Calu3 (cell line): Measurements from ENCODE around the gene EFCAB12. TPM values are rescaled to one million over a fixed set of nuclear protein-coding genes. Genes with fewer than 3 reads are reported as not detected.

Experiments
- BruUV-seq: library from RNA; stranded (reverse); fragments of 400-500 nt; replicated peaks from 2 replicates; lab custom pipeline; 2021; lab: Mats Ljungman, UMichigan
- CTCF ChIA-PET: fragments of 300-600 bp; sonication (Branson Sonifier 250); formaldehyde crosslinking; loops from one replicate; lab custom pipeline; 2022; ENCODE audit warnings: antibody characterized with exemption; lab: Charles Lee
- DNase-seq: peaks from one replicate; pipeline ENCODE4 v3.0.0; 2022
- H3K27ac Mint-ChIP-seq: one replicate; pipeline ENCODE4 v1.8.0; 2022; ENCODE audit warnings: mixed read lengths; ENCODE audit not compliant: unreplicated experiment
- H3K27me3 Mint-ChIP-seq: one replicate; pipeline ENCODE4 v1.8.0; 2022; ENCODE audit warnings: mixed read lengths; ENCODE audit not compliant: unreplicated experiment
- H3K36me3 Mint-ChIP-seq: one replicate; pipeline ENCODE4 v1.8.0; 2022; ENCODE audit warnings: mild to moderate bottlenecking, moderate library complexity, mixed read lengths; ENCODE audit not compliant: insufficient read depth, unreplicated experiment
- H3K4me1 Mint-ChIP-seq: one replicate; pipeline ENCODE4 v1.8.0; 2022; ENCODE audit warnings: mild to moderate bottlenecking, low read depth, mixed read lengths; ENCODE audit not compliant: unreplicated experiment
- H3K4me3 Mint-ChIP-seq: one replicate; pipeline ENCODE4 v1.8.0; 2022; ENCODE audit warnings: mild to moderate bottlenecking, low read depth, moderate library complexity, mixed read lengths; ENCODE audit not compliant: unreplicated experiment
- H3K9me3 Mint-ChIP-seq: one replicate; pipeline ENCODE4 v1.8.0; 2022; ENCODE audit warnings: low read depth, mixed read lengths; ENCODE audit not compliant: unreplicated experiment
- CTCF ChIP-seq: fragments of 200-600 bp; IDR thresholded peaks from one replicate; pipeline ENCODE4 v1.8.0; 2022; ENCODE audit warnings: antibody characterized with exemption; ENCODE audit not compliant: unreplicated experiment
- intact Hi-C: fragments of 100-400 bp; cut with micrococcal nuclease; formaldehyde crosslinking; loops from one replicate; pipeline ENCODE4 v1.10.0; 2022; ENCODE audit not compliant: unreplicated experiment
- total RNA-seq: library from RNA; stranded (reverse); gene quantifications from 2 replicates; pipeline ENCODE4 v1.2.3, GENCODE V29; 2022

Gene EFCAB12
- total RNA-seq, 1 experiment from 2014 or later: 0.42 TPM

GRCh38 chr3:129418041-129418973 lies 10.1 kb downstream of the EFCAB12 start:
- BruUV-seq: no TSS peak
- no peak for TF ChIP-seq CTCF
- Mint-ChIP-seq H3K36me3 (no peaks in the 10 kb centered on the region), H3K27ac (no peak overlapping the region), H3K4me1 (peaks cover 25% of the 10 kb centered on the region), H3K4me3 (no peak overlapping the region), H3K27me3 (no peaks in the 10 kb centered on the region), H3K9me3 (no peaks in the 10 kb centered on the region)
- intact Hi-C loops: no loop called here
- no peak for DNase-seq
- CTCF ChIA-PET: interaction anchor here (0.7 kb wide), 1 partner anchor 112 kb away, joined by 3 read pairs; no protein-coding TSS in a partner anchor

GRCh38 chr3:129417326-129417725 lies 11.1 kb downstream of the EFCAB12 start:
- CTCF ChIA-PET: no interaction called here
- H3K9me3 Mint-ChIP-seq: no peaks in the 10 kb centered on the region
- H3K27ac Mint-ChIP-seq: no peak overlapping the region
- no peak overlapping the region for H3K4me3 Mint-ChIP-seq
- TF ChIP-seq CTCF: no peak
- DNase-seq: no peak
- H3K4me1 Mint-ChIP-seq: peaks cover 34% of the 10 kb centered on the region
- no peaks in the 10 kb centered on the region for H3K27me3 Mint-ChIP-seq
- intact Hi-C loops: no loop called here
- no TSS peak for BruUV-seq
- H3K36me3 Mint-ChIP-seq: no peaks in the 10 kb centered on the region

GRCh38 chr3:129416415-129416814 lies 12.0 kb downstream of the EFCAB12 start:
- H3K4me1 Mint-ChIP-seq: peaks cover 37% of the 10 kb centered on the region
- BruUV-seq: no TSS peak
- no peak for TF ChIP-seq CTCF
- no peak for DNase-seq
- no peaks in the 10 kb centered on the region for H3K9me3 Mint-ChIP-seq
- no peaks in the 10 kb centered on the region for H3K27me3 Mint-ChIP-seq
- CTCF ChIA-PET: no interaction called here
- no peak overlapping the region for H3K27ac Mint-ChIP-seq
- no peaks in the 10 kb centered on the region for H3K36me3 Mint-ChIP-seq
- no peak overlapping the region for H3K4me3 Mint-ChIP-seq
- intact Hi-C loops: no loop called here

- intact Hi-C loops: no loop called here
- no peak for DNase-seq
- H3K27ac Mint-ChIP-seq: no peak overlapping the region
- no peak overlapping the region for H3K4me3 Mint-ChIP-seq
- TF ChIP-seq CTCF: no peak
- H3K4me1 Mint-ChIP-seq: peaks cover 37% of the 10 kb centered on the region
- no TSS peak for BruUV-seq
- no peaks in the 10 kb centered on the region for H3K27me3 Mint-ChIP-seq
- no peaks in the 10 kb centered on the region for H3K36me3 Mint-ChIP-seq
- CTCF ChIA-PET: no interaction called here
- no peaks in the 10 kb centered on the region for H3K9me3 Mint-ChIP-seq
Measured at GRCh38 chr3:129415830-129416229, 12.6 kb downstream of the EFCAB12 start.
